Amniotic epithelial cell (primary cell): ENCODE results near the gene PIGL.
"Not testable (repeated sequence)": the region's sequence is repeated elsewhere in the genome, so short reads cannot be mapped to it uniquely, and the experiment has no call there.

Experiments used
- DNase-seq: peaks from one replicate; pipeline ENCODE4 v3.0.0-alpha.2; 2010; ENCODE audit warnings: low read depth

Gene PIGL

DNA sequence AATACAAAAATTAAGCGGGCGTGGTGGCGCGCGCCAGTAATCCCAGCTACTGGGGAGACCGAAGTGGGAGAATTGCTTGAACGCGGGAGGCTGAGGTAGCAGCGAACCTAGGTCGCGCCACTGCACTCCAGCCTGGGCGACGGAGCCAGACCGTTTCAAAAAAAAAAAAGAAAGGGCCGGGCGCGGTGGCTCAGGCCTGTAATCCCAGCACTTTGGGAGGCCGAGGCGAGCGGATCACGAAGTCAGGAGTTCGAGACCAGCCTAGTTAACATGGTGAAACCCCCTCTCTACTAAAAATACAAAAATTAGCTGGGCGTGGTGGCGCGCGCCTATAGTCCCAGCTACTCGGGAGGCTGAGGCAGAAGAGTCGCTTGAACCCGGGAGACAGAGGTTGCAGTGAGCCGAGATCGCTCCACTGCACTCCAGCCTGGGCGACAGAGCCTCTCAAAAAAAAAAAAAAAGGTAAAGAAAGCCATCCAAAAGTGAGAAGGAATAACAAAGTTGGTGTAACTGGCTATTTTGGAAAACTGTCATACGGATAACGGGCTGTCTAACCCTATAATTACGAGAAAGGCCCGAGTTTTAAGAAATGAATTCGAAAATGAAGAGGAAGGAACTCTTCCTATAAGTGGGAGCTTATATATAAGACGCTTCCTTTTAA, 539 bp upstream of the PIGL start:
- DNase-seq = not testable (repeated sequence)

DNA sequence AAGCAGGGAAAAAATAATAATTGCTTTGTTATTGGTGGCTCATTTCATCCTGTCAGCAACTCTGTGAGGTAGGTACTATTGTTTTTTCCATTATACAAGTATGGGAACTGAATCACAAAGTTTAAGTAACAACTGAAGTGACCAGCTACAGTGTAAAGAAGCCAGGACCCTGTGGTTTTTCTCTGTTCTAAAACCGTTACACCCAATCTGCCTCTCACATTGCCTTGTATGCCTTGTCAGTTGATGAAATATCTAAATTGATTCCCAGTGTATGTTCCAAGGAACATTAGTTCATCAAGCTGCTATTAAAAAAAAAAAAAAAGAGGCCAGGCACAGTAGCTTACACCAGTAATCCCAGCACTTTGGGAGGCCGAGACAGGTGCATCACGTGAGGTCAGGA, 5.4 kb downstream of the PIGL start:
- no peak for DNase-seq

DNA sequence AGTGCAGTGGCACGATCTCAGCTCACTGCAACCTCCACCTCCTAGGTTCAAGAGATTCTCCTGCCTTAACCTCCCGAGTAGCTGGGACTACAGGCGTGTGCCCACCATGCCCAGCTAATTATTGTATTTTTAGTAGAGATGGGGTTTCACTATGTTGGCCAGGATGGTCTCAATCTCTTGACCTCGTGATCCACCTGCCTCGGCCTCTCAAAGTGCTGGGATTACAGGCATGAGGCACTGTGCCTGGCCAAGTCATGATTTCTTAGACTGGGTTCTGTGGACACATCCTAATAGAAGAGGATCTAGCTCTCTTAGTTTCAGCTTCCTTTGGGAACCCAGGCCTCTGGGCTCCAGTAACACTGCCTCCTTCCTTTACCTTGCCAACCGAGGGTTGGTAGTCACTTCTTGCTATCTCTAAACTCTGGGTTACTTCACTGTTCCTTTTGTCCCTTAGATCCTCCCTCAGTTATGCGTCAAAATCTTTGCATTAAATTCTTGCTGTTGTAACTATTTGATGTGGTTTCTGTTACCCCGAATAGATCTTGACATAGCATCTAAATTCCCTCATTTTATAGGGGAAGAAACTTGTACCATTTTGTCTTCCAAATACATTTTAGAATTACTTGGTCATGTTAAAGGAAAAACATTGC, 13.0 kb downstream of the PIGL start:
- DNase-seq = not testable (repeated sequence)

DNA sequence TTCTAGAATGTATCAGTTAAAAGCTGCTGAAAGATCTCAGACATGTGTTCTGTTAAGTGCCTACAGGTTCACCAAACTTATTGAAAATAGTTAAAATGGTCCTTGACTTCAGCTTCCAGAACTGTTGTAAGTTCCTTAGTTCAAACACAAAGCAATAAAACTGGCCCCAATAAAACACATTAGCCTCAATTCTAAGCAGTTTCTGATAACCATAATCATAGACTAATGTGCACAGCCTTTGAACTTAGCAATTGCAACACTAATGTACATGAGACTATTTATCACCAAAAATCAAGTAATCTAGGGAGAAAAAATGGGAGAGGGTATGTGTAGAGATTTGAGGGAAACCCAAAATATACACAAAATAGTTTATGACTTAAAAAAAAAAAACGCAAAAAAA, 15.4 kb downstream of the PIGL start:
- DNase-seq = no peak

- DNase-seq = no peak
Measured at GRCh38 chr17:16239931-16240330, 22.9 kb downstream of the PIGL start.

DNA sequence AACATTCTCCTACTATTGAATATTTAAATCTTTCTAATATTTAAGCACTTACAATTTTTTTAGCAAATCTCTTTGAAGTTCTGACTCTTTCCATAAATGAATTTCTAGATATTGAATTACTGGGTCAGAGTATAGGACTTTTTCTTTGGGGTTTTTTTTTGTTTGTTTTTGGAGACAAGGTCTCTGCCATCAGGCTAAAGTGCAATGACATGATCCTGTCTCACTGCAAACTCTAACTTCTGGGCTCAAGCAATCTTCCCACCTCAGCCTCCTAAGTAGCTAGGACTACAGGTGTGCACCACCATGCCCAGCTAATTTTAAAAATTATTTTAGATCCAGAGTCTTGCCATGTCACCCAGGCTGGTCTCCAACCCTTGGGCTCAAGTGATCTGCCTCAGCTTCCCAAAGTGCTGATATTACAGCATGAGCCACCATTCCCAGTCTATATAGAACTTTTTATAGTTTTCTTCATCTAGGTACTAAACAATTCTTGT, 24.9 kb downstream of the PIGL start:
- no peak for DNase-seq

DNA sequence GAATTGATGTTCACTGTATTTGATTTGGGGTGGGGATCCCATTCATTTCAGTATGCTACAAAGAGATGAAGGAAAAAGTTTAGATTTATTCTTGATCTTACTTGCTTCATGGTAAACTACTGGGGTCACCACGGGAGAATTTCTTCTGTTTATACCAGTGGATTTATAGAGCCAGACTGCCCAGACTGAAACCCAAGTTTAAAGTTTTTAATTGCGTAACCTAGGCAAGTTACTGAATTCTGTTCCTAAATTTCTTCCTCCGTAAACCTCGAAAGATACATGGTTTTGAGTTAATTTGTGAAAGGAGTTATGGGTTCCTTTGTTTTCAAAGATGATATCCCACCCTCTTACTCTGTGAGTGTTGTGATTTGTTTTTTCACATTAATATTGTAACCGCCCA, 26.4 kb downstream of the PIGL start:
- no peak for DNase-seq

DNA sequence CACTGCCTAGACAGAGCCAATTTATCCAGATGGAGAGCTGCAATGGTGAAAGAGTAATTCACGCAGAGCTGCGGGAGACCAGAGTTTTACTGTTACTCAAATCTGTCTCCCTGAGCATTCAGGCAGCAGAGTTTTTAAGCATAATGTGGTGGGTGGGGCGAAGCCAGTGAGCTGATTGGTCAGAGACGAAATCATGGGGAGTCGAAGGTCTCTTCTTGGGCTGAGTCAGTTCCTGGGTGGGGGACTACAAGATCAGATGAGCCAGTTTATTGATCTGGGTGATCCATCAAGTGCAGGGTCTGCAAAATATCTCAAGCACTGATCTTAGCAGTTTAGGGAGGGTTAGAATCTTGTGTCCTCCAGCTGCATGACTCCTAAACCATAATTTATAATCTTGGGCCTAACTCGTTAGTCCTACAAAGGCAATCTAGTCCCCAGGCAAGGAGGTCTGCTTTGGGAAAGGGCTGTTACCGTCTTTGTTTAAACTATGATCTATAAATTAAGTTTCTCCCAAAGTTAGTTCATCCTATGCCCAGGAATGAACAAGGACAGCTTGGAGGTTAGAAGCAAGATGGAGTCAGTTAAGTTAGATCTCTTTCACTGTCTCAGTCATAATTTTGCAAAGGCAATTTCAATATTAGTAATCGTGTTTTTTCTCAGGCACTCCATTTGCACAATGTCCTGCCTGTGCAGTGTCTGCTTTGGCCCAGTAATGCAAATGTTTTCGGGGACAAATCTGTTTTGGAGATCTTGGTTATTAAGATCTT, 27.0 kb downstream of the PIGL start:
- DNase-seq = no peak

DNA sequence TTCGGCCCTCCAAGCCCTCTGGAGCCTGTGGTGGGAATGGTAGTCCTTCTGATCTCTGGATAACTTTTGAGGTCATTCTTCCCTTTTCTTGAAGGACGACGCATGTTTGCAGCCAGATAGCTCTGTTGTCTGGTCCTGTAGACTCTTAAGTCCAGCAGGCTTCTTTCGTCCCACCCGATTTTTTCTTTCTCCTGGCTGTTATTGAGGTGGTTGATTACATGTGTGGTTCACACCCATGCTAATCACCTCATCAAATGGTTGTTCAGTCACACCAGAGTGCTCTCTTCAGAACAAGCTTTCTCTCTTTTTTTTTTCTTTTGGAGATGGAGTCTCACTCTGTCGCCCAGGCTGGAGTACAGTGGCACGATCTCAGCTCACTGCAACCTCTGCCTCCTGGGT, 30.6 kb downstream of the PIGL start:
- no peak for DNase-seq

- DNase-seq = peak; percentile 93
Measured at GRCh38 chr17:16250635-16251034, 33.6 kb downstream of the PIGL start.

GRCh38 chr17:16251043-16251442, 34.0 kb downstream of the PIGL start:
- no peak for DNase-seq

GRCh38 chr17:16251556-16251955, 34.5 kb downstream of the PIGL start:
- DNase-seq = no peak

- DNase-seq = no peak
Measured at GRCh38 chr17:16254773-16255400, 37.9 kb downstream of the PIGL start.

- DNase-seq = no peak
Measured at GRCh38 chr17:16255481-16255921, 38.5 kb downstream of the PIGL start.

DNA sequence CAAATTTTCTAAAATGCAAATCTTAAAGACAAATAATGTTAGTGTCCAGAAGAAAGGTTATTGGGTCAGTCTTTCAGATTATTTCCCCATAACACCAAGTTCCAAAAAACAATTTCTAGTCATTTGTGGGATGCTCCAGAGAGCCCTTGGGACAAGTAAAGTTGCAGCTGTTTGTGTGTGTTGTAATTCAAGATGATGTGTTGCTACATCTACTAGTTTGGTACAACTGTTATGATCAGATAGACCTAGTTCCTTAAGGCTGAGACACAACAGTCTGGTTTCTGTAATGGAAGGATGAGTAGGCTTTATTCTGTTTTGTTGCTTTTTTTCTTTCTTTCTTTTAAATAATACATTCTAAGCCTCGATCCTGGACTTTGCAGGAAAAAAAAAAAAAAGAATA, 41.9 kb downstream of the PIGL start:
- peak; percentile 66 for DNase-seq

DNA sequence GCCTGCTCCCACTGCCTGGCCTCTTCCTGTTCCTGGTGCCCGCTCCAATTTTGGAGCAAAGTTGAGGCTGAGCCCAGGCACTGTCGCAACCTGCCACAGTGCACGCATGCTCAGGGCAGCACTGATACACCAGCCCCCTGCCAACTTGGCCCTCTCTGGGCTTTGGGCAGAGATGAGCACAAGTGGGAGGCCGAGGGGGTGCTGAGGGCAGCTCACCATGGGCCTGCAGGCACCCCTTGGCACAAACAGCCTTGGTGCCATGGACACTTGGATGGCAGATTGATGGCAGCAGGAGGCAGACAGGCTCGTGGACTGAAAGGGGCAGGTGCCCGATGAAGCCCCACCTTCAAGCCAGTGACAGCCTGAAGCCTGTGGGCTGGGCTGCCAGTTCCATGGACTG, 42.9 kb downstream of the PIGL start:
- no peak for DNase-seq

DNA sequence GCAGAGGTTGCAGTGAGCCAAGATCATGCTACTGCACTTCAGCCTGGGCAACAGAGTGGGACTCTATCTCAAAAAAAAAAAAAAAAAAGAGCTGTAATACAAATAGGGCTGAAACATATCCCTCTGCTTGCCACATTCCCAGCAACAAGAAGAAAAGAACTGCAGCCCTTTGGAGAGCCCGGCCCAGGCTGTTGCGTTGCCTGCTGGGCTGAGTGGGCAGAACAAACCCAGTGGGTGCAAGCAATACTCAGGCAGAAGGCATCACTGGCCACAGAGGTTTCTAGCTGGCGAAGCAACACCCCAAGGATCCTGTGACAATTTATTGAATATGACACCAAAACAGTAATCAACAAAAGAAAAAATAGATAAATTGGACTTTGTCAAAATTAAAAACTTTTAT, 44.0 kb downstream of the PIGL start:
- DNase-seq = no peak

DNA sequence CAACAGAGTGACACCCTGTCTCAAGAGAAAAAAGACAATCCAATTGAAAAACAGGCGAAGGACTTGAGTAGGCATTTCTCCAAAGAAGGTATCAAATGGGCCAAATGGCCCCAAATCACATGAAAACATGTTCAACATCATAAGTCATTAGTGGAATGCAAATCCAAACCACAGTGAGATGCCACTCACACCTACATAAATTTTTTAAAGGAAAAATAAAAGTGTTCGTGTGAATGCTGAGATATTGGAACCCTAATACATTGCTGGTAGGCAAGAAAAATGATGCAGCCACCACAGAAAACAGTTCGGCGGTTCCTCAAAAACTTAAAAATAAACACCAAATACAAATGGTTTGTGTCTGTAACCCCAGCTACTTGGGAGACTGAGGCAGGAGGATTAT, 45.2 kb downstream of the PIGL start:
- no peak for DNase-seq

DNA sequence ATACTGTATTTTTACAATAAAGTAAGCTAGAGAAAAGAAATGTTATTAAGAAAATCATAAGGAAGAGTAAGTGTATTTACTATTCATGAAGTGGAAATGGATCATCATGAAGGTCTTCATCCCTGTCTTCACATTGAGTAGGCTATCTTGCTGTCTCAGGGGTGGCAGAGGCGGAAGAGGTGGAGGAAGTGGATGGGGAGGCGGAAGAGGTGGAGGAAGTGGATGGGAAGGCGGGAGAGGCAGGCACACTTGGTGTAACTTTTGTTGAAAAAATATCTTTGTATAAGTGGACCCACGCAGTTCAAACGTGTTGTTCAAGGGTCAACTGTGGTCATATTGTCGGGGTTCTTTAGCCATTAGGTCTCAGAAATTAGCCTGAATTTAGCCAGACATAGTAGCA, 50.2 kb downstream of the PIGL start:
- DNase-seq = no peak

DNA sequence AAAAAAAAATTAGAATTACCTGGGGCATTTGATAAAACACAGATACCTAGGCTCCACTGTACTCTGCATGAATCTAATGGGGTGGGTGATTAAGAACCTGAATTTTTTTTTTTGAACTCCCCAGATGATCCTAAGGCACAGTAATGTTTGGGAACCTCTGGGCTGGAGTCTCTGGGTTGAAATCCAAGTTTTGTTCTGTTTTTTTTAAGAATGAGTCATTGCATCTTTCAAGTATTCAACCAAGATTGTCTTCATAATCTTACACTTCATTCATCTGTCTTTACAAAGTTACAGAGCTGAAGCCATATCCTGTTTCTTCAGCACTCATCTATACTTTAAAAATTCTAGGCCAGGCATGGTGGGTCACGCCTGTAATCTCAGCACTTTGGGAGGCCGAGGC, 52.6 kb downstream of the PIGL start:
- DNase-seq = peak; percentile 50

GRCh38 chr17:16272111-16272840, 55.3 kb downstream of the PIGL start:
- no peak for DNase-seq

- DNase-seq = peak; percentile 33
Measured at GRCh38 chr17:16273499-16273898, 56.5 kb downstream of the PIGL start.
